PC-9 (cell line): ENCODE data around the gene GANC. TPM values are rescaled to one million over a fixed set of nuclear protein-coding genes. Genes with fewer than 3 reads are reported as not detected.

Experiments
- BruUV-seq: library from RNA; stranded (reverse); fragments of 400-500 nt; replicated peaks from 2 replicates; lab custom pipeline; 2021; lab: Mats Ljungman, UMichigan
- CTCF ChIA-PET: fragments of 300-600 bp; sonication (Branson Sonifier 250); formaldehyde crosslinking; loops from one replicate; lab custom pipeline; 2022; ENCODE audit warnings: antibody characterized with exemption; lab: Charles Lee
- POLR2A ChIA-PET: fragments of 300-600 bp; sonication (Branson Sonifier 250); formaldehyde crosslinking; loops from one replicate; lab custom pipeline; 2022; ENCODE audit warnings: antibody characterized with exemption; ENCODE audit not compliant: unreplicated experiment; lab: Charles Lee
- DNase-seq, 2 experiments: peaks; one replicate each; pipeline versions ENCODE4 v3.0.0 to v3.0.0-alpha.2; 2015 to 2022; ENCODE audit warnings: mixed read lengths in 1 of 2
- H2AFZ ChIP-seq: fragments of 200-600 bp; sonication (generic); 2 replicates; pipeline ENCODE4 v1.8.1; 2017; ENCODE audit warnings: antibody characterized with exemption
- H3F3A ChIP-seq: fragments of 200-600 bp; sonication (generic); 2 replicates; pipeline ENCODE4 v1.8.1; 2017; ENCODE audit warnings: antibody characterized with exemption, mild to moderate bottlenecking, low read depth; ENCODE audit not compliant: insufficient read depth
- H3K27ac ChIP-seq: fragments of 200-600 bp; sonication (generic); 2 replicates; pipeline ENCODE4 v1.6.1; 2016; ENCODE audit warnings: mixed run types
- H3K27me3 ChIP-seq: fragments of 200-600 bp; sonication (generic); 2 replicates; pipeline ENCODE4 v1.6.1; 2016; ENCODE audit warnings: low read depth, mixed run types; ENCODE audit not compliant: insufficient read depth
- H3K36me3 ChIP-seq: fragments of 200-600 bp; sonication (generic); 2 replicates; pipeline ENCODE4 v1.6.1; 2016; ENCODE audit warnings: low read depth, mixed run types
- H3K4me1 ChIP-seq: fragments of 200-600 bp; sonication (generic); replicated peaks from 2 replicates; pipeline ENCODE4 v1.6.1; 2016; ENCODE audit warnings: mixed run types; ENCODE audit not compliant: insufficient read depth
- H3K4me2 ChIP-seq: fragments of 200-600 bp; sonication (generic); 2 replicates; pipeline ENCODE4 v1.6.1; 2017; ENCODE audit warnings: mixed run types
- H3K4me3 ChIP-seq: fragments of 200-600 bp; sonication (generic); 2 replicates; pipeline ENCODE4 v1.6.1; 2016; ENCODE audit warnings: mixed run types
- H3K79me2 ChIP-seq: fragments of 200-600 bp; sonication (generic); 2 replicates; pipeline ENCODE4 v1.6.1; 2017; ENCODE audit warnings: low read depth, mixed run types
- H3K9me2 ChIP-seq: fragments of 200-600 bp; sonication (generic); 2 replicates; pipeline ENCODE4 v1.8.1; 2017; ENCODE audit warnings: mild to moderate bottlenecking; ENCODE audit not compliant: insufficient read depth
- H3K9me3 ChIP-seq: fragments of 200-600 bp; sonication (generic); 2 replicates; pipeline ENCODE4 v1.8.1; 2016; ENCODE audit warnings: low read depth; ENCODE audit not compliant: insufficient read depth
- H4K20me1 ChIP-seq: fragments of 200-600 bp; sonication (generic); 2 replicates; pipeline ENCODE4 v1.8.1; 2017; ENCODE audit not compliant: insufficient read depth
- EZH2 ChIP-seq: fragments of 200-600 bp; sonication (generic); IDR thresholded peaks from 2 replicates; pipeline ENCODE4 v1.8.0; 2017; ENCODE audit warnings: antibody characterized with exemption, low read depth
- intact Hi-C: fragments of 100-400 bp; cut with micrococcal nuclease; formaldehyde crosslinking; loops from one replicate; pipeline ENCODE4 v1.10.0; 2022; ENCODE audit not compliant: unreplicated experiment
- total RNA-seq: library from RNA; stranded (reverse); gene quantifications from 2 replicates; pipeline ENCODE4 v1.2.3, GENCODE V29; 2021
- TF ChIP-seq, protein P1 (sequence below): fragments of 200-600 bp; sonication (generic); conservative IDR thresholded peaks from 2 replicates; pipeline ENCODE4 v1.6.1; 2017; ENCODE audit warnings: mixed run types, antibody characterized with exemption, mild to moderate bottlenecking, moderate library complexity

GANC gene
- total RNA-seq, 1 experiment from 2014 or later, result 16.3 TPM

DNA sequence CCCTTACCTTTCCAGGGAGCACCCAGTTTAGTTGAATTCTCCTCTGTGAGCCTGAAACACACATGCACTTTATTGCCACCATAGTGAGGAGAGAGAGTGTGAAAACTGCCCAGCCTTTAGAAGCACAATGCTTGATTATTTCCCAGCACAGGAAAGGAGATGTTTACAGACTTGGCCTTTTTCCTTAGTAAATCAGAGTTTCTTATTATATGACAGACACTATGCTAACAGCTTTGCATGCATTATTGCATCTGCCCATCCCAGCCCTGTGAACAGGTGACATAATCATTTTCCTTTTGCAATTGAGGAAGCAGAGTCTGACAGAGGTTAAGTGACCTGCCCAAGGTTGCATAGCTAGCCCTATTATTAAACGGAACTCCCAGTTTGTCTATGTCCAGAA is 122.8 kb downstream of the GANC start:
- no peaks in the 10 kb centered on the region for H3F3A ChIP-seq
- H4K20me1 ChIP-seq, result no peaks in the 10 kb centered on the region
- no peaks in the 10 kb centered on the region for H3K27me3 ChIP-seq
- ChIA-PET CTCF (interaction anchor here (0.6 kb wide), 1 partner anchor 618 kb away, joined by 5 read pairs; no protein-coding TSS in a partner anchor), POLR2A (no interaction called here)
- TF ChIP-seq, protein P1, sequence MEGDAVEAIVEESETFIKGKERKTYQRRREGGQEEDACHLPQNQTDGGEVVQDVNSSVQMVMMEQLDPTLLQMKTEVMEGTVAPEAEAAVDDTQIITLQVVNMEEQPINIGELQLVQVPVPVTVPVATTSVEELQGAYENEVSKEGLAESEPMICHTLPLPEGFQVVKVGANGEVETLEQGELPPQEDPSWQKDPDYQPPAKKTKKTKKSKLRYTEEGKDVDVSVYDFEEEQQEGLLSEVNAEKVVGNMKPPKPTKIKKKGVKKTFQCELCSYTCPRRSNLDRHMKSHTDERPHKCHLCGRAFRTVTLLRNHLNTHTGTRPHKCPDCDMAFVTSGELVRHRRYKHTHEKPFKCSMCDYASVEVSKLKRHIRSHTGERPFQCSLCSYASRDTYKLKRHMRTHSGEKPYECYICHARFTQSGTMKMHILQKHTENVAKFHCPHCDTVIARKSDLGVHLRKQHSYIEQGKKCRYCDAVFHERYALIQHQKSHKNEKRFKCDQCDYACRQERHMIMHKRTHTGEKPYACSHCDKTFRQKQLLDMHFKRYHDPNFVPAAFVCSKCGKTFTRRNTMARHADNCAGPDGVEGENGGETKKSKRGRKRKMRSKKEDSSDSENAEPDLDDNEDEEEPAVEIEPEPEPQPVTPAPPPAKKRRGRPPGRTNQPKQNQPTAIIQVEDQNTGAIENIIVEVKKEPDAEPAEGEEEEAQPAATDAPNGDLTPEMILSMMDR, result no peak
- TF ChIP-seq EZH2, result no peak
- H3K27ac ChIP-seq, result no peak overlapping the region
- H3K4me1 ChIP-seq, result no peaks in the 10 kb centered on the region
- H3K36me3 ChIP-seq, result no peaks in the 10 kb centered on the region
- no TSS peak for BruUV-seq
- H3K9me2 ChIP-seq, result no peaks in the 10 kb centered on the region
- intact Hi-C loops, result no loop called here
- H3K4me2 ChIP-seq, result no peak overlapping the region
- H3K4me3 ChIP-seq, result no peak overlapping the region
- no peak overlapping the region for H2AFZ ChIP-seq
- DNase-seq, result no peak
- no peaks in the 10 kb centered on the region for H3K9me3 ChIP-seq
- no peaks in the 10 kb centered on the region for H3K79me2 ChIP-seq

GRCh38 chr15:42401544-42402454 is 128.8 kb downstream of the GANC start:
- Histone ChIP-seq H3K4me2 (no peak overlapping the region), H4K20me1 (no peaks in the 10 kb centered on the region), H3K4me3 (no peak overlapping the region), H3K27me3 (no peaks in the 10 kb centered on the region), H3F3A (no peaks in the 10 kb centered on the region), H3K9me2 (no peaks in the 10 kb centered on the region), H3K36me3 (no peaks in the 10 kb centered on the region), H3K27ac (no peak overlapping the region), H3K9me3 (no peaks in the 10 kb centered on the region), H2AFZ (no peak overlapping the region), H3K79me2 (no peaks in the 10 kb centered on the region), H3K4me1 (no peaks in the 10 kb centered on the region)
- BruUV-seq, result no TSS peak
- DNase-seq, result no peak
- ChIA-PET CTCF (no interaction called here), POLR2A (no interaction called here)
- intact Hi-C loops, result no loop called here
- no peak for TF ChIP-seq EZH2
- TF ChIP-seq, protein P1, result no peak

GRCh38 chr15:42402455-42403205 is 129.6 kb downstream of the GANC start:
- no peak for DNase-seq
- Histone ChIP-seq H2AFZ (no peak overlapping the region), H3K36me3 (no peaks in the 10 kb centered on the region), H3K4me3 (no peak overlapping the region), H3K27me3 (no peaks in the 10 kb centered on the region), H3K9me3 (no peaks in the 10 kb centered on the region), H4K20me1 (no peaks in the 10 kb centered on the region), H3K9me2 (no peaks in the 10 kb centered on the region), H3K79me2 (no peaks in the 10 kb centered on the region), H3F3A (no peaks in the 10 kb centered on the region), H3K27ac (no peak overlapping the region), H3K4me2 (no peak overlapping the region), H3K4me1 (no peaks in the 10 kb centered on the region)
- BruUV-seq, result no TSS peak
- CTCF ChIA-PET, result no interaction called here
- TF ChIP-seq EZH2, result no peak
- TF ChIP-seq, protein P1, result no peak
- intact Hi-C loops, result no loop called here
- POLR2A ChIA-PET, result no interaction called here
